ENCODE measurements around the gene FIZ1.

Gene FIZ1

GRCh38 chr19:55552620-55553019, 46.7 kb downstream of the FIZ1 start:
- no peak overlapping the region for H3K4me3 ChIP-seq (ENCODE audit: low read depth, low read length)
- no peak for TF ChIP-seq CTCF (IDR thresholded peaks at IDR 0.05; ENCODE audit: low read depth, low read length)

- no peak overlapping the region for H3K4me3 ChIP-seq (ENCODE audit: low read depth, low read length)
- TF ChIP-seq CTCF (IDR thresholded peaks at IDR 0.05; ENCODE audit: low read depth, low read length) = no peak
These were observed 47.1 kb downstream of the FIZ1 start for GRCh38 chr19:55552206-55552605.

GRCh38 chr19:55550321-55550650, 49.0 kb downstream of the FIZ1 start:
- no peak for TF ChIP-seq CTCF (IDR thresholded peaks at IDR 0.05; ENCODE audit: low read depth, low read length)
- no peak overlapping the region for H3K4me3 ChIP-seq (ENCODE audit: low read depth, low read length)

GRCh38 chr19:55549500-55550320, 49.6 kb downstream of the FIZ1 start:
- peak overlapping the region; percentile 37 for H3K4me3 ChIP-seq (ENCODE audit: low read depth, low read length)
- no peak for TF ChIP-seq CTCF (IDR thresholded peaks at IDR 0.05; ENCODE audit: low read depth, low read length)

GRCh38 chr19:55546822-55547614, 52.3 kb downstream of the FIZ1 start:
- no peak for TF ChIP-seq CTCF (IDR thresholded peaks at IDR 0.05; ENCODE audit: low read depth, low read length)
- H3K4me3 ChIP-seq (ENCODE audit: low read depth, low read length) = no peak overlapping the region

- no peak overlapping the region for H3K4me3 ChIP-seq (ENCODE audit: low read depth, low read length)
- TF ChIP-seq CTCF (IDR thresholded peaks at IDR 0.05; ENCODE audit: low read depth, low read length) = no peak
These were observed 53.3 kb downstream of the FIZ1 start for GRCh38 chr19:55546011-55546410.

GRCh38 chr19:55545443-55545842, 53.9 kb downstream of the FIZ1 start, which contains the start of gene SBK3:
Gene SBK3 (minus strand): TSS chr19:55545543. CDS start chr19:55545543, 0 bp downstream.
- no peak for TF ChIP-seq CTCF (IDR thresholded peaks at IDR 0.05; ENCODE audit: low read depth, low read length)
- H3K4me3 ChIP-seq (ENCODE audit: low read depth, low read length) = no peak within 1 kb of the TSS
